Measurements from ENCODE around the gene DNAH10. TPM values are rescaled to one million over a fixed set of nuclear protein-coding genes. Genes with fewer than 3 reads are reported as not detected.

Gene DNAH10
- total and polyA plus RNA-seq, 2 of the 13 experiments (the other 11 are each of a cell fraction or from before 2014, with no cell fraction given) = 0.01 to 0.02 TPM

DNA sequence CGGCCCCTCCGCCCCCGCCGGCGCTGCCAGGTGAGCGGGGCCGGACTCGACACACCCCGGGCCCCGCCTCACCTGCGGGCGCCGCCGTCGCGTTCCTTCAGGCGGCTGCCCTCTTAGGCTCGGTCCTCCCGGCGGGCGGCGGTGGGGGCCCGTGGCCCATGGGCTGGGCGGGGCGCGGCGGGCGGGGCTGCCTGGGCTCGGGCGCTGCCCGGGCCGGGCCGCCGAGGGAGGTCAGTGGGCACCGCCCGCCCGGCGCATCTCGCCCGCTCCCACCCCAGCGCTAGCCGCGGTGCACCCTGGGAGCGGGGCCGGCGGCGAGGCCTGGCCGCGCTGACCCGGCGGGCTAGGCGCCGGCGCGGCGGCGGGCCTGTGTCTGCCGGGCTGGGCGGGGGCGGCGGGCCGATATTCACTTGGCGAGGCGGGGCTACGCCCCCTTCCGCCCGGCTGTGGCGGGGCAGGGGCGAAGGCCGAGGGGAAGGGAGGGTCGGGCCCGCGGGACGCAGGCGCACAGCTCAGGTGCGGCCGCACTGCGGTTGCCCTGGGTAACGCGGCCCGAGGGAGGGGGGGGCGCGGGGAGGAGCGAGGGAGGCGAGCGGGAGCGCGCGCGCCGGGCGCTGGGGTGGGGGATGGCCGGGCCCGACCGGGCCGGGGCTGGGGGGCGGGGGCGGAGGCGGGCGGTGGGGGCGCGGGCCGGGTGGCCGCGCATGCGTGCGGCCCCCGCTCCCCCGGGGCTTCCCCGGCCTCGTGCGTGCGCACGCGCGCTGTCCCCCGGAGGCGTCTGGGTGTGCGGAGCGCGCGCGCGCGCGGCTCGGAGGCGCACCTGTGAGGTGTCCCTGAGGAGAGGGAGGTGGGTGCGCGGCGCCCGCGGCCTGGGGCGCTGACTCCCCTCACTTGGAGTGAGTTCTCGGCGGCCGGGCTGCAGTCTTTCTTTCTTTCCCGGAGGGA lies 210.6 kb downstream of the DNAH10 start, which contains the start of the genes CCDC92 and ZNF664 (continued):
- TF ChIP-seq, protein P1, sequence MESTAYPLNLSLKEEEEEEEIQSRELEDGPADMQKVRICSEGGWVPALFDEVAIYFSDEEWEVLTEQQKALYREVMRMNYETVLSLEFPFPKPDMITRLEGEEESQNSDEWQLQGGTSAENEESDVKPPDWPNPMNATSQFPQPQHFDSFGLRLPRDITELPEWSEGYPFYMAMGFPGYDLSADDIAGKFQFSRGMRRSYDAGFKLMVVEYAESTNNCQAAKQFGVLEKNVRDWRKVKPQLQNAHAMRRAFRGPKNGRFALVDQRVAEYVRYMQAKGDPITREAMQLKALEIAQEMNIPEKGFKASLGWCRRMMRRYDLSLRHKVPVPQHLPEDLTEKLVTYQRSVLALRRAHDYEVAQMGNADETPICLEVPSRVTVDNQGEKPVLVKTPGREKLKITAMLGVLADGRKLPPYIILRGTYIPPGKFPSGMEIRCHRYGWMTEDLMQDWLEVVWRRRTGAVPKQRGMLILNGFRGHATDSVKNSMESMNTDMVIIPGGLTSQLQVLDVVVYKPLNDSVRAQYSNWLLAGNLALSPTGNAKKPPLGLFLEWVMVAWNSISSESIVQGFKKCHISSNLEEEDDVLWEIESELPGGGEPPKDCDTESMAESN (CRISPR knock-in tag; conservative IDR thresholded peaks at IDR 0.05) = no peak; the same call in none of the 2 replicates
- TF ChIP-seq HOXD1 (CRISPR knock-in tag; IDR thresholded peaks at IDR 0.05) (no peak), ZNF101 (CRISPR knock-in tag; IDR thresholded peaks at IDR 0.05; ENCODE audit: borderline replicate concordance, low read depth) (no peak), ERF (CRISPR knock-in tag; IDR thresholded peaks at IDR 0.05) (no peak), ETV5 (CRISPR knock-in tag; IDR thresholded peaks at IDR 0.05; ENCODE audit: borderline replicate concordance) (peak; percentile 27; the same call in 1 of the 2 replicates), ARNTL (CRISPR knock-in tag; IDR thresholded peaks at IDR 0.05) (peak; percentile 32; the same call in 1 of the 2 replicates), ZFP82 (CRISPR knock-in tag; IDR thresholded peaks at IDR 0.05; ENCODE audit: borderline replicate concordance) (no peak), SP4 (CRISPR knock-in tag; IDR thresholded peaks at IDR 0.05) (0 out of 2 replicates have a peak, but pooled peaks have one; percentile 39), ZNF720 (CRISPR knock-in tag; IDR thresholded peaks at IDR 0.05) (no peak), POLR2G (IDR thresholded peaks at IDR 0.05; ENCODE audit: low read depth, low read length) (peak; percentile 76), HNRNPLL (IDR thresholded peaks at IDR 0.05; ENCODE audit: low read depth, low read length, poor library complexity, severe bottlenecking) (peak; percentile 41)
- TF ChIP-seq, protein P2, sequence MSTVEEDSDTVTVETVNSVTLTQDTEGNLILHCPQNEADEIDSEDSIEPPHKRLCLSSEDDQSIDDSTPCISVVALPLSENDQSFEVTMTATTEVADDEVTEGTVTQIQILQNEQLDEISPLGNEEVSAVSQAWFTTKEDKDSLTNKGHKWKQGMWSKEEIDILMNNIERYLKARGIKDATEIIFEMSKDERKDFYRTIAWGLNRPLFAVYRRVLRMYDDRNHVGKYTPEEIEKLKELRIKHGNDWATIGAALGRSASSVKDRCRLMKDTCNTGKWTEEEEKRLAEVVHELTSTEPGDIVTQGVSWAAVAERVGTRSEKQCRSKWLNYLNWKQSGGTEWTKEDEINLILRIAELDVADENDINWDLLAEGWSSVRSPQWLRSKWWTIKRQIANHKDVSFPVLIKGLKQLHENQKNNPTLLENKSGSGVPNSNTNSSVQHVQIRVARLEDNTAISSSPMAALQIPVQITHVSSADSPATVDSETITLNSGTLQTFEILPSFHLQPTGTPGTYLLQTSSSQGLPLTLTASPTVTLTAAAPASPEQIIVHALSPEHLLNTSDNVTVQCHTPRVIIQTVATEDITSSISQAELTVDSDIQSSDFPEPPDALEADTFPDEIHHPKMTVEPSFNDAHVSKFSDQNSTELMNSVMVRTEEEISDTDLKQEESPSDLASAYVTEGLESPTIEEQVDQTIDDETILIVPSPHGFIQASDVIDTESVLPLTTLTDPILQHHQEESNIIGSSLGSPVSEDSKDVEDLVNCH (CRISPR knock-in tag; IDR thresholded peaks at IDR 0.05) = no peak
- TF ChIP-seq, protein P3, sequence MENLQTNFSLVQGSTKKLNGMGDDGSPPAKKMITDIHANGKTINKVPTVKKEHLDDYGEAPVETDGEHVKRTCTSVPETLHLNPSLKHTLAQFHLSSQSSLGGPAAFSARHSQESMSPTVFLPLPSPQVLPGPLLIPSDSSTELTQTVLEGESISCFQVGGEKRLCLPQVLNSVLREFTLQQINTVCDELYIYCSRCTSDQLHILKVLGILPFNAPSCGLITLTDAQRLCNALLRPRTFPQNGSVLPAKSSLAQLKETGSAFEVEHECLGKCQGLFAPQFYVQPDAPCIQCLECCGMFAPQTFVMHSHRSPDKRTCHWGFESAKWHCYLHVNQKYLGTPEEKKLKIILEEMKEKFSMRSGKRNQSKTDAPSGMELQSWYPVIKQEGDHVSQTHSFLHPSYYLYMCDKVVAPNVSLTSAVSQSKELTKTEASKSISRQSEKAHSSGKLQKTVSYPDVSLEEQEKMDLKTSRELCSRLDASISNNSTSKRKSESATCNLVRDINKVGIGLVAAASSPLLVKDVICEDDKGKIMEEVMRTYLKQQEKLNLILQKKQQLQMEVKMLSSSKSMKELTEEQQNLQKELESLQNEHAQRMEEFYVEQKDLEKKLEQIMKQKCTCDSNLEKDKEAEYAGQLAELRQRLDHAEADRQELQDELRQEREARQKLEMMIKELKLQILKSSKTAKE (CRISPR knock-in tag; IDR thresholded peaks at IDR 0.05; ENCODE audit: borderline replicate concordance) = peak; percentile 29; the same call in 1 of the 2 replicates
- TF ChIP-seq, protein P4, sequence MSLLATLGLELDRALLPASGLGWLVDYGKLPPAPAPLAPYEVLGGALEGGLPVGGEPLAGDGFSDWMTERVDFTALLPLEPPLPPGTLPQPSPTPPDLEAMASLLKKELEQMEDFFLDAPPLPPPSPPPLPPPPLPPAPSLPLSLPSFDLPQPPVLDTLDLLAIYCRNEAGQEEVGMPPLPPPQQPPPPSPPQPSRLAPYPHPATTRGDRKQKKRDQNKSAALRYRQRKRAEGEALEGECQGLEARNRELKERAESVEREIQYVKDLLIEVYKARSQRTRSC (CRISPR knock-in tag; IDR thresholded peaks at IDR 0.05; ENCODE audit: low read depth) = no peak
- TF ChIP-seq, protein P5, sequence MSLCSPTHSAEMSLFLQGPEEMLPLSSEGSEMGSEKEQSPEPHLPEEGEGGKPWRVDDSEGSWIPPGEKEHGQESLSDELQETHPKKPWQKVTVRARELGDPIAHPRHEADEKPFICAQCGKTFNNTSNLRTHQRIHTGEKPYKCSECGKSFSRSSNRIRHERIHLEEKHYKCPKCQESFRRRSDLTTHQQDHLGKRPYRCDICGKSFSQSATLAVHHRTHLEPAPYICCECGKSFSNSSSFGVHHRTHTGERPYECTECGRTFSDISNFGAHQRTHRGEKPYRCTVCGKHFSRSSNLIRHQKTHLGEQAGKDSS (CRISPR knock-in tag; IDR thresholded peaks at IDR 0.05; ENCODE audit: borderline replicate concordance, low read depth) = no peak
- TF ChIP-seq, protein P6, sequence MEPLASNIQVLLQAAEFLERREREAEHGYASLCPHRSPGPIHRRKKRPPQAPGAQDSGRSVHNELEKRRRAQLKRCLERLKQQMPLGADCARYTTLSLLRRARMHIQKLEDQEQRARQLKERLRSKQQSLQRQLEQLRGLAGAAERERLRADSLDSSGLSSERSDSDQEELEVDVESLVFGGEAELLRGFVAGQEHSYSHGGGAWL (CRISPR knock-in tag; IDR thresholded peaks at IDR 0.05) = no peak
- TF ChIP-seq, protein P7, sequence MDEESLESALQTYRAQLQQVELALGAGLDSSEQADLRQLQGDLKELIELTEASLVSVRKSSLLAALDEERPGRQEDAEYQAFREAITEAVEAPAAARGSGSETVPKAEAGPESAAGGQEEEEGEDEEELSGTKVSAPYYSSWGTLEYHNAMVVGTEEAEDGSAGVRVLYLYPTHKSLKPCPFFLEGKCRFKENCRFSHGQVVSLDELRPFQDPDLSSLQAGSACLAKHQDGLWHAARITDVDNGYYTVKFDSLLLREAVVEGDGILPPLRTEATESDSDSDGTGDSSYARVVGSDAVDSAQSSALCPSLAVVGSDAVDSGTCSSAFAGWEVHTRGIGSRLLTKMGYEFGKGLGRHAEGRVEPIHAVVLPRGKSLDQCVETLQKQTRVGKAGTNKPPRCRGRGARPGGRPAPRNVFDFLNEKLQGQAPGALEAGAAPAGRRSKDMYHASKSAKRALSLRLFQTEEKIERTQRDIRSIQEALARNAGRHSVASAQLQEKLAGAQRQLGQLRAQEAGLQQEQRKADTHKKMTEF (CRISPR knock-in tag; IDR thresholded peaks at IDR 0.05) = peak; percentile 19; the same call in 1 of the 2 replicates
